ENCODE measurements around the gene ALPK3. TPM values are rescaled to one million over a fixed set of nuclear protein-coding genes. Genes with fewer than 3 reads are reported as not detected.

Gene ALPK3
- total RNA-seq, 1 experiment from 2014 or later = 16.5 TPM

- no peak for TF ChIP-seq ELF4 (CRISPR knock-in tag; IDR thresholded peaks at IDR 0.05; ENCODE audit: low read depth)
- no peak for TF ChIP-seq ZMAT4 (CRISPR knock-in tag; IDR thresholded peaks at IDR 0.05)
- TF ChIP-seq E2F1 (CRISPR knock-in tag; IDR thresholded peaks at IDR 0.05) = no peak
- TF ChIP-seq ZBTB43 (CRISPR knock-in tag; IDR thresholded peaks at IDR 0.05) = no peak
- TF ChIP-seq KAT7 (CRISPR knock-in tag; IDR thresholded peaks at IDR 0.05; ENCODE audit: borderline replicate concordance) = no peak
- TF ChIP-seq ZSCAN18 (CRISPR knock-in tag; IDR thresholded peaks at IDR 0.05) = no peak
- no peak for TF ChIP-seq ZNF671 (CRISPR knock-in tag; IDR thresholded peaks at IDR 0.05)
- no peak for TF ChIP-seq STAT6 (CRISPR knock-in tag; conservative IDR thresholded peaks at IDR 0.05; ENCODE audit: low read depth)
- TF ChIP-seq RELA (CRISPR knock-in tag; IDR thresholded peaks at IDR 0.05; ENCODE audit: borderline replicate concordance) = no peak
- no peak for TF ChIP-seq CREB1 (CRISPR knock-in tag; IDR thresholded peaks at IDR 0.05)
- no peak for TF ChIP-seq ZNF317 (CRISPR knock-in tag; IDR thresholded peaks at IDR 0.05; ENCODE audit: borderline replicate concordance, low read depth)
These were observed 6.0 kb upstream of the ALPK3 start (continued) for GRCh38 chr15:84811151-84811550.

GRCh38 chr15:84811828-84812227 lies 5.3 kb upstream of the ALPK3 start:
- Mint-ChIP-seq H3K9me3 (no peaks in the 10 kb centered on the region), H3K4me3 (no peak overlapping the region), H3K27ac (no peak overlapping the region), H3K36me3 (no peaks in the 10 kb centered on the region), H3K4me1 (peaks cover 4% of the 10 kb centered on the region), H3K27me3 (ENCODE audit: low read depth) (peaks cover 7% of the 10 kb centered on the region)
- POLR2A ChIA-PET = no interaction called here
- CTCF ChIA-PET = no interaction called here
- ATAC-seq = no peak
- DNase-seq (ENCODE audit: low spot score) = no peak
- no peak for TF ChIP-seq SMAD4 (CRISPR knock-in tag; IDR thresholded peaks at IDR 0.05)
- no peak for TF ChIP-seq E2F1 (CRISPR knock-in tag; IDR thresholded peaks at IDR 0.05)
- no peak for TF ChIP-seq HMGXB4 (CRISPR knock-in tag; IDR thresholded peaks at IDR 0.05)
- no peak for TF ChIP-seq ZNF121 (CRISPR knock-in tag; IDR thresholded peaks at IDR 0.05)
- no peak for TF ChIP-seq MLX (CRISPR knock-in tag; IDR thresholded peaks at IDR 0.05)
- no peak for TF ChIP-seq TP53 (CRISPR knock-in tag; IDR thresholded peaks at IDR 0.05)
- TF ChIP-seq ZNF425 (CRISPR knock-in tag; conservative IDR thresholded peaks at IDR 0.05) = no peak
- no peak for TF ChIP-seq TCF7 (CRISPR knock-in tag; IDR thresholded peaks at IDR 0.05; ENCODE audit: low read depth)
- no peak for TF ChIP-seq IRF1 (CRISPR knock-in tag; IDR thresholded peaks at IDR 0.05)
- TF ChIP-seq MXD4 (CRISPR knock-in tag; IDR thresholded peaks at IDR 0.05; ENCODE audit: borderline replicate concordance) = no peak
- no peak for TF ChIP-seq USF1 (CRISPR knock-in tag; IDR thresholded peaks at IDR 0.05)
- TF ChIP-seq ZNF263 (CRISPR knock-in tag; IDR thresholded peaks at IDR 0.05; ENCODE audit: low read depth) = no peak
